ENCODE data around the gene DUSP22.

- TF ChIP-seq POLR2AphosphoS5 (IDR thresholded peaks at IDR 0.05; ENCODE audit: low read depth) (no peak), CTCF (conservative IDR thresholded peaks at IDR 0.05; ENCODE audit: low read depth in 2 of 2) (no peak), ZNF114 (CRISPR knock-in tag; IDR thresholded peaks at IDR 0.05) (no peak)
Observed at GRCh38 chr6:278494-278893, 13.8 kb upstream of the DUSP22 start.
